Thyroid gland (tissue), 4 donors: ENCODE data around the gene NR3C1. TPM values are rescaled to one million over a fixed set of nuclear protein-coding genes. Genes with fewer than 3 reads are reported as not detected.

ENCODE experiments used
- DNase-seq, 2 donors: peaks; one replicate each; pipeline ENCODE4 v3.0.0-alpha.2; 2019
- H3K27ac ChIP-seq, 3 donors: fragments of 200-600 bp; sonication (generic); 1 replicate in 2 of 3; 2 replicates in 1 of 3; pipeline ENCODE4 v1.5.1; 2016 to 2019; ENCODE audit warnings: mild to moderate bottlenecking in 1 of 3, moderate library complexity in 1 of 3
- H3K27me3 ChIP-seq: fragments of 200-600 bp; sonication (generic); one replicate; pipeline ENCODE4 v1.5.1; 2019
- H3K36me3 ChIP-seq, 2 donors: fragments of 200-600 bp; sonication (generic); one replicate each; pipeline ENCODE4 v1.5.1; 2016 to 2019
- H3K4me1 ChIP-seq, 2 donors: fragments of 200-600 bp; sonication (generic); one replicate each; pipeline ENCODE4 v1.5.1; 2017 to 2019
- H3K4me3 ChIP-seq, 3 donors: fragments of 200-600 bp; sonication (generic); replicated peaks in 1 of 3; 1 replicate in 2 of 3; 2 replicates in 1 of 3; pipeline ENCODE4 v1.5.1; 2016; ENCODE audit warnings: mild to moderate bottlenecking in 1 of 3
- H3K9me3 ChIP-seq: fragments of 200-600 bp; sonication (generic); one replicate; pipeline ENCODE4 v1.5.1; 2017
- CTCF ChIP-seq, 6 experiments: fragments of 200-600 bp in 3 of 6; fragments of 450-650 bp in 3 of 6; sonication (generic) in 3 of 6; IDR thresholded peaks; one replicate each; pipeline ENCODE4 v1.5.1; 2016 to 2019; ENCODE audit warnings: antibody characterized with exemption in 6 of 6, mild to moderate bottlenecking in 2 of 6, inconsistent platforms in 1 of 6, moderate library complexity in 1 of 6
- POLR2A ChIP-seq, 2 donors: fragments of 450-650 bp; IDR thresholded peaks; one replicate each; pipeline ENCODE4 v1.6.1; 2017; ENCODE audit warnings: antibody characterized with exemption in 2 of 2, mild to moderate bottlenecking in 2 of 2, moderate library complexity in 1 of 2
- WGBS, 2 donors: methylation state at CpG; one replicate each; pipeline ENCODE4 v1.1.5; 2017; 5-methylcytosine and 5-hydroxymethylcytosine counted together
- intact Hi-C: fragments of 100-400 bp; cut with DNase I; formaldehyde crosslinking; loops from one replicate; pipeline ENCODE4 v1.15.1; 2023
- total RNA-seq, 4 donors: library from RNA; depleted of rRNA; stranded (reverse); fragments of >200 nt; gene quantifications; one replicate each; pipeline ENCODE4 v1.2.3, GENCODE V29; 2016

Gene NR3C1
- 10 to 100 TPM; 59.4 to 67.7 (median 65.3) TPM for total RNA-seq

DNA sequence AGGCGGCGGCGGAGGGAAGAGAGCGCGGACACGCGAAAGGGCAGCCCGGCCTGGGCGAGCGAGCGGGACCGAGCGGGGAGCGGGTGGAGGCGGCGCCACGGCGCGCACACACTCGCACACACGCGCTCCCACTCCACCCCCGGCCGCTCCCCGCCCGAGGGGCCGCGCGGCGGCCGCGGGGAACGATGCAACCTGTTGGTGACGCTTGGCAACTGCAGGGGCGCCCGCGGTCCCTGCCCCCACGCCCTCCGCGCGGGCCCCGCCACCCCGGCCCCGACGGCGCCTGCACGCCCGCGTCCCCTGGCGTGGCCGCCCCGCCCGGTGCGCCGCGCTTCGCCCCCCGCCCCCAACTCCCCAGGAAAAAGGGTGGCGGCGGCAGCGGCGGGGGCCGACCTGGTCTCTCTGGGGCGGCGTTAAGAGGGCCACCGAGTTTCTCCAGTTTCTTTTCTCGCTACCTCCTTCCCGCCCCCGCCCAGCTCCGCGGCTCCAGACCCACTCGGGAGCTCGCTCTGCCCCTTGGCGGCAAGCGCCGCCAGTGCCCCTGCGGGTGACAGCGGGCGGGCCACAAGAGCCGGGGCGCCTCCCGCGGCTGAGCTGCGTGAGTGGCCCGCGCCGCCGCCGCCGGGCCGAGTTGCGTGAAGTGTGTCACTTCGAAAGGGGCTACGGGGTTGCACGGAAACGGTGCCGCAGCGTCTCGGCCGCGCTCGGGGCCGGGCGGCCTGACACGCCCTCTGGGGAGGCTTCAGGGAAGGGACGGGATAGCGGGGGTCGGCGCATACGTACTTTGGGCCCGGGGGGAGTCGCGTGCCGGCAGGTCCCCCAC is at the start of gene NR3C1:
Gene NR3C1 (minus strand): TSS at position 94 of the 823 bp plus-strand sequence. CDS start 2,847 bp downstream, outside the sequence.
- no peaks in the 10 kb centered on the region for H3K27me3 ChIP-seq
- TF ChIP-seq CTCF (IDR thresholded peaks at IDR 0.05) (peak in 4 of 6 experiments; percentile 24 to 89 (median 62)), POLR2A (IDR thresholded peaks at IDR 0.05) (peak in 1 of 2 donors; percentile 69)
- intact Hi-C loops, result loop anchor here (10.0 kb wide), 3 partner anchors 389 to 479 kb away; no protein-coding TSS in a partner anchor
- H3K4me3 ChIP-seq, result peak within 1 kb of the TSS; percentile 77 to 88 (median 81)
- H3K4me1 ChIP-seq, result peaks cover 22 to 29% of the 10 kb centered on the region in 2 donors
- 1% methylated on average over 25 of the region's 114 CpGs; no CpG with 5 or more reads in 1 of the 2 donors for WGBS, 2 donors
- DNase-seq, result peak; percentile 86 to 89
- H3K27ac ChIP-seq, result peak within 1 kb of the TSS; percentile 93 to 100 (median 98)
- H3K9me3 ChIP-seq, result no peaks in the 10 kb centered on the region
- H3K36me3 ChIP-seq, result no peaks in the 10 kb centered on the region

DNA sequence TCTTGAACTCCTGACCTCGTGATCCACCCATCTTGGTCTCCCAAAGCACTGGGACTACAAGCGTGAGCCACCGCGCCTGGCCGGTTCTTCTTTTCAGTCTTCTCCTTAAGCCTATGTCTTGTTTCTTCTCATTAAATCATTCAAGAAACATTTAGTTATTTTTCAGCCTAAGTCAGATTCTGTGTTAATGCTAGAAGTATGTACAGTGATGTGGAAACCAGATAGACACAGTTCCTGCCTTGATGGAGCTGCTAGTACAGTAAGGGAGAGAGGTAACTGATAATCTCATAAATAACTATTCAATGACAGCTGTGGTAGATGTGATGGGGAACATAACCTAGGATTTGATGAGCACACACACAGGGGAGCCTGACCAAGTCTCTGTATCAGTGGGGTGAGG is 46.3 kb upstream of the NR3C1 start:
- Histone ChIP-seq H3K4me3 (no peak overlapping the region), H3K4me1 (no peaks in the 10 kb centered on the region), H3K27ac (no peak overlapping the region), H3K27me3 (no peaks in the 10 kb centered on the region), H3K36me3 (no peaks in the 10 kb centered on the region), H3K9me3 (no peaks in the 10 kb centered on the region)
- DNase-seq, result no peak
- WGBS, 2 donors, result 97% methylated on average over 5 of the region's 5 CpGs
- intact Hi-C loops, result no loop called here
- TF ChIP-seq POLR2A (IDR thresholded peaks at IDR 0.05) (no peak), CTCF (IDR thresholded peaks at IDR 0.05) (no peak)

- Histone ChIP-seq H3K9me3 (no peaks in the 10 kb centered on the region), H3K27ac (no peak overlapping the region), H3K27me3 (no peaks in the 10 kb centered on the region), H3K4me1 (no peaks in the 10 kb centered on the region), H3K4me3 (no peak overlapping the region), H3K36me3 (no peaks in the 10 kb centered on the region)
- intact Hi-C loops, result no loop called here
- TF ChIP-seq POLR2A (IDR thresholded peaks at IDR 0.05), result no peak
- DNase-seq, result no peak
Measured at GRCh38 chr5:143448518-143448917, 45.0 kb upstream of the NR3C1 start.

DNA sequence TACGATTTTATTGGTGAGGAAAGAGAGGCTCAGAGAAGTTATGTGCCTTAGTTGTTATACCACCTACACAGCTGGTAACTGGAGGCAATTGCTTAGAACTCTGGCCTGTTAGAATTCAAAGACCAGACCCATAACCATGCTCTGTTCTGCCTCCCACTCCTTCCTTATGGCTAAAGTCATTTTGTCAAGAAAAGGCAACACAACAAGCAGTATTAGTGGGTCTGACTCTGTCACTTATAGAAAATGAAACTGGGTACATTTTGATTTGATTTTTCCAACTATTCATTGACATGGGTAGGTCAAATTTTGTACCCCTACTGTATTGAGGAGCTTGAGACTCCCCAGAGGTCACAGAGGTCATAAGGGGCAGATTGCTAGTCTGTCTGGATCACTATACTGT is 44.5 kb upstream of the NR3C1 start:
- Histone ChIP-seq H3K9me3 (no peaks in the 10 kb centered on the region), H3K36me3 (no peaks in the 10 kb centered on the region), H3K4me1 (no peaks in the 10 kb centered on the region), H3K4me3 (no peak overlapping the region), H3K27ac (no peak overlapping the region), H3K27me3 (no peaks in the 10 kb centered on the region)
- no peak for DNase-seq
- TF ChIP-seq POLR2A (IDR thresholded peaks at IDR 0.05), result no peak
- TF ChIP-seq CTCF (IDR thresholded peaks at IDR 0.05), result no peak
- intact Hi-C loops, result no loop called here
- WGBS, 2 donors, result 95 to 96% methylated on average over 1 of the region's 1 CpG

DNA sequence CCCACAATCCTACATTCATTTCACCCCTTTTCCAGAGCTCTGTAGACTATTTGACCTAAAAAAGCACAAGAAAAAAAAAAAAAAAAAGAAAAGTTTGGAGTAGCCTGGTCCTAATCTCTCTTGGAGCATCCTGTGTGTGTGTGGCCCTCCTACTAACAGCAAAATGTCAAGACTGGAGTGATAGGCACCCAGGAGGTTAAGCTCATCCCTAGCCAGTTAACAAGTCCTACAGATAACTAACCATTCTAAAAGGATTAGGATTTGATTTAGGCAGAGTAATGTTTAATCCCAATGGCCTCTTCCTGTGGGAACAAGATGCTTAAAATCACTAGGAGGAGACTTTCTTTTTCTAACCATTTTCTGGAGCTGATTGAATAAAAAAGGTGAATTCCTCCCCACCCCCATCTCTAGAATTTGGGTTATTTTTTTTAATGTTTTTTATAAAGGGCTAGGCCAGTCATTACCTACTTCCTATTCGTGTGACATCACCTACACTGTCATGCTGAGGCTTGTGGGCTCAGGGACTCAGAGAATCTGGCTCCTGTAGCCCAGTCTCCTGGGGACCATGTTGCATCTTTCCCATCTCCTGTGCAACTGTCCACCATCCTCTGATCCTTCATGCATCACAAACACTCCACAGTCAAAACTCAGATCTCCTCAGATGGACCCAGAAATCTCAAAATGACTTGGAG is 43.2 kb upstream of the NR3C1 start:
- Histone ChIP-seq H3K9me3 (no peaks in the 10 kb centered on the region), H3K27me3 (no peaks in the 10 kb centered on the region), H3K27ac (no peak overlapping the region), H3K36me3 (no peaks in the 10 kb centered on the region), H3K4me3 (no peak overlapping the region), H3K4me1 (no peaks in the 10 kb centered on the region)
- DNase-seq, result no peak
- TF ChIP-seq CTCF (IDR thresholded peaks at IDR 0.05) (no peak), POLR2A (IDR thresholded peaks at IDR 0.05) (no peak)
- intact Hi-C loops, result no loop called here
- WGBS, 2 donors, result 84 to 93% methylated on average over 1 of the region's 1 CpG
